D721Med (cell line): ENCODE results near the gene FKBP10.

Experiments used
- DNase-seq: peaks from one replicate; pipeline ENCODE4 v3.0.0; 2011; ENCODE audit warnings: low spot score; ENCODE audit not compliant: insufficient read length
- FAIRE-seq: peaks from 2 replicates; lab custom pipeline; 2011; peaks lifted over from hg19 to GRCh38; lab: Jason Lieb, UNC
- CTCF ChIP-seq: IDR thresholded peaks from 2 replicates; pipeline ENCODE4 v1.5.1; 2012; ENCODE audit warnings: mild to moderate bottlenecking, control low read depth; ENCODE audit not compliant: insufficient read depth; ENCODE audit errors: missing control alignments

Gene FKBP10

GRCh38 chr17:41793784-41794539 is 18.8 kb upstream of the FKBP10 start:
- DNase-seq (no peak), FAIRE-seq (no peak)
- TF ChIP-seq CTCF = no peak

DNA sequence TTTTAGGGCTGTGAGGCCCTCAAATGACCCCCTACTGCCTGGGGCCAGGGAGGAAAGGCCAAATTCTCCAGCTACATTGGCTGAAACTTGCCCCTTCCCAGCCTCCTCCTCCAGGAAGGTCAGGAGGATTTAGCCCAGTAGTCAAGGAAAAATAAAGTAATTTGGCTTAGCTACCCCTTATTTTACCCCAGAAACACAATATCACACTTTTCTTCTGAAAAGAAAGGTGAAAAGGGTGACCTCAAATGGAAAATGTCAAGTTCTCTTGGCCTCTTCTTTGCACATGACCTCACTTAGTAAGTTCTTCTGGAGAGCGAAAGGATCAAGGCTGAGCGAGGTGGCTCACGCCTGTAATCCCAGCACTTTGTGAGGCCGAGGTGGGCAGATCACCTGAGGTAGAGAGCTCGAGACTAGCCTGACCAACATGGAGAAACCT is 18.2 kb upstream of the FKBP10 start:
- no peak for TF ChIP-seq CTCF
- FAIRE-seq = no peak
- no peak for DNase-seq

DNA sequence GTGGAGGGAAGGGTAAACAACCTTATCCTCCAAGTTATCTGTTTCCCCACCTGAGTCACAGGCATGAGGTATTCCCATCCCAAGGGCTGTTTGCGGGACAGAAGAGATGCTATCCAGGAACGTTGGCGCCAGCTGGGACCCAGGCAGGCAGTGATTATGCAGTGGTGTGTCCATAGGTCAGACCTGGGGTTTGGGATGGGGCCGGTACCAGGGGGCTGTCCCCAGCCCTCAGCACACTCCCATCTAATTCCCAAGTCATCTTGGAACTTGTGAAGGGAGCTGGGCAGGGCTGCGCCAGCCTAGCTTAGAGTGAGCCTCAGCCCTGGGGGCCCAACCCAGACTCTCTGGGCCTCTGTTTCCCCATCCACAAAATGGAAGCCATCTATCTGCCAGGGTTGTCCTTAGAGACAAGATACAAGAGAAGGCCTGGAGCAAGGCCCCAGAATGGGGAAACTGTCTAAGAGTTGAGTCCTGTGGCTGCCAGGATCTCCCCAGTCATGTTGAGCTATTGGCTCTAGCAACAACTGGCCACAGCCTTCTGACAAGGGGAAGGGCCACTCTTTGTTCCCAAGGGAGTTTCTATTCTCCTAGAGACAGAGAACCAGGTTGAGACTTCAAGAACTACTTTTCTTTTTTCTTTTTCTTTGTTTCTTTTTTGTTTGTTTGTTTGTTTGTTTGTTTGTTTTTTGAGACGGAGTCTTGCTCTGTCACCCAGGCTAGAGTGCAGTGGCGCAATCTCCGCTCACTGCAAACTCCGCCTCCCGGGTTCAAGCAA is 16.5 kb upstream of the FKBP10 start:
- FAIRE-seq (no peak), DNase-seq (no peak)
- no peak for TF ChIP-seq CTCF

GRCh38 chr17:41797377-41797776 is 15.4 kb upstream of the FKBP10 start:
- FAIRE-seq (no peak), DNase-seq (no peak)
- TF ChIP-seq CTCF = no peak

GRCh38 chr17:41799366-41799765 is 13.4 kb upstream of the FKBP10 start:
- DNase-seq = no peak
- FAIRE-seq = no peak
- TF ChIP-seq CTCF = no peak

DNA sequence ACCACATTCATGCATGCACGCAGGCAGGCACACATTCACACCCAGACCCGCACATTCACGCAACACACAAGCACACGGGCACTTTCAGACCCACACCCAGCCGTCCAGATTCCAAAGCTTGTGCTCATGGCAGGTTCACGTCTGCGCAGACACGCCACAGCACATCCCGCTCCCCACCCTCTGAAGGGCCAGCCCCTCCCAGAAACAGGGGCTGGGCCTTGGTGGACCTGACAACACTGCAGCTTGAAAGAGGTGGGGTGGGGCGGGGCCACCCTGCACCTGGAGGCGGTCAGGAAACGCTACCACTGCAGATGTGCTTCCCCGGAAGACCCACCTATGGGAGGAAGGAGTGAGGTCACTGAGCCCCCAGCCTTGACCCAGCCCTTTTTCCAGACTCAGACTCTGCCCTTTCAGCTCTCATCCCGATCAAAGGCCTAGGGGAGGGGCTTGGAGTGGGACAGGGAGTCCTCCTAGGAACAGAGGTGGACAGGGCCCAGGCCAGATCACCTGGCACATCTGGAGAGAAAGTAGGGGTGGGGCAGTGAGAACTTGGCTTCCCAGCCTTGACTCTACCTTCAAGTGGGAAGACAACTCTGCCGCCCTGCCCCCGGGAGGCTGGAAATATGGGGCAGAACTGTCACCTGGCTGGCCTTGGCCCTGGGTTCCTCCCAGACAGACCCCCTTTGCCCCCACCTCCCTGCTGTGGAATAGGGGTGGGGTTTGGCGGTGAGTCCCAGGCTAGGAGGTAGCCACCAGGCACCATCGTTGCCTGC is 12.0 kb upstream of the FKBP10 start:
- TF ChIP-seq CTCF = no peak
- no peak for FAIRE-seq
- DNase-seq = no peak
